Measurements from ENCODE around the gene LRP11. TPM values are rescaled to one million over a fixed set of nuclear protein-coding genes. Genes with fewer than 3 reads are reported as not detected.

Gene LRP11
- total and polyA plus RNA-seq, 2 of the 13 experiments (the other 11 are each of a cell fraction or from before 2014, with no cell fraction given) = 32.4 to 48.9 TPM

- 0 out of 2 replicates have a peak, but pooled peaks have one; percentile 2 for TF ChIP-seq ZNF280B (CRISPR knock-in tag; IDR thresholded peaks at IDR 0.05; ENCODE audit: borderline replicate concordance)
- TF ChIP-seq ZNF292 (CRISPR knock-in tag; IDR thresholded peaks at IDR 0.05; ENCODE audit: borderline replicate concordance, low read depth) = 0 out of 2 replicates have a peak, but pooled peaks have one; percentile 12
- no peak for TF ChIP-seq NFKBIZ (CRISPR knock-in tag; IDR thresholded peaks at IDR 0.05)
- 0 out of 2 replicates have a peak, but pooled peaks have one; percentile 1 for TF ChIP-seq KAT8 (CRISPR knock-in tag; IDR thresholded peaks at IDR 0.05)
- TF ChIP-seq ZBTB42 (CRISPR knock-in tag; IDR thresholded peaks at IDR 0.05) = 0 out of 2 replicates have a peak, but pooled peaks have one; percentile 18
- no peak for TF ChIP-seq ATF7 (IDR thresholded peaks at IDR 0.05)
- TF ChIP-seq ATF7 (CRISPR knock-in tag; IDR thresholded peaks at IDR 0.05) = peak; percentile 30; the same call in 1 of the 2 replicates
- 0 out of 2 replicates have a peak, but pooled peaks have one; percentile 14 for TF ChIP-seq ZNF275 (CRISPR knock-in tag; IDR thresholded peaks at IDR 0.05; ENCODE audit: borderline replicate concordance)
- TF ChIP-seq, protein P1, sequence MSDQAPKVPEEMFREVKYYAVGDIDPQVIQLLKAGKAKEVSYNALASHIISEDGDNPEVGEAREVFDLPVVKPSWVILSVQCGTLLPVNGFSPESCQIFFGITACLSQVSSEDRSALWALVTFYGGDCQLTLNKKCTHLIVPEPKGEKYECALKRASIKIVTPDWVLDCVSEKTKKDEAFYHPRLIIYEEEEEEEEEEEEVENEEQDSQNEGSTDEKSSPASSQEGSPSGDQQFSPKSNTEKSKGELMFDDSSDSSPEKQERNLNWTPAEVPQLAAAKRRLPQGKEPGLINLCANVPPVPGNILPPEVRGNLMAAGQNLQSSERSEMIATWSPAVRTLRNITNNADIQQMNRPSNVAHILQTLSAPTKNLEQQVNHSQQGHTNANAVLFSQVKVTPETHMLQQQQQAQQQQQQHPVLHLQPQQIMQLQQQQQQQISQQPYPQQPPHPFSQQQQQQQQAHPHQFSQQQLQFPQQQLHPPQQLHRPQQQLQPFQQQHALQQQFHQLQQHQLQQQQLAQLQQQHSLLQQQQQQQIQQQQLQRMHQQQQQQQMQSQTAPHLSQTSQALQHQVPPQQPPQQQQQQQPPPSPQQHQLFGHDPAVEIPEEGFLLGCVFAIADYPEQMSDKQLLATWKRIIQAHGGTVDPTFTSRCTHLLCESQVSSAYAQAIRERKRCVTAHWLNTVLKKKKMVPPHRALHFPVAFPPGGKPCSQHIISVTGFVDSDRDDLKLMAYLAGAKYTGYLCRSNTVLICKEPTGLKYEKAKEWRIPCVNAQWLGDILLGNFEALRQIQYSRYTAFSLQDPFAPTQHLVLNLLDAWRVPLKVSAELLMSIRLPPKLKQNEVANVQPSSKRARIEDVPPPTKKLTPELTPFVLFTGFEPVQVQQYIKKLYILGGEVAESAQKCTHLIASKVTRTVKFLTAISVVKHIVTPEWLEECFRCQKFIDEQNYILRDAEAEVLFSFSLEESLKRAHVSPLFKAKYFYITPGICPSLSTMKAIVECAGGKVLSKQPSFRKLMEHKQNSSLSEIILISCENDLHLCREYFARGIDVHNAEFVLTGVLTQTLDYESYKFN (CRISPR knock-in tag; conservative IDR thresholded peaks at IDR 0.05) = 0 out of 2 replicates have a peak, but pooled peaks have one; percentile 7
- TF ChIP-seq HOXA3 (CRISPR knock-in tag; IDR thresholded peaks at IDR 0.05) = no peak
- peak; percentile 7 for TF ChIP-seq TEAD3 (CRISPR knock-in tag; optimal IDR thresholded peaks at IDR 0.05; ENCODE audit: borderline replicate concordance)
- no peak for TF ChIP-seq ZNF563 (CRISPR knock-in tag; IDR thresholded peaks at IDR 0.05)
- 0 out of 2 replicates have a peak, but pooled peaks have one; percentile 17 for TF ChIP-seq BRCA1 (CRISPR knock-in tag; IDR thresholded peaks at IDR 0.05)
- TF ChIP-seq ZNF709 (CRISPR knock-in tag; IDR thresholded peaks at IDR 0.05) = no peak
- TF ChIP-seq ZNF878 (CRISPR knock-in tag; IDR thresholded peaks at IDR 0.05) = no peak
- TF ChIP-seq ZNF670 (CRISPR knock-in tag; IDR thresholded peaks at IDR 0.05; ENCODE audit: borderline replicate concordance) = 0 out of 2 replicates have a peak, but pooled peaks have one; percentile 31
- TF ChIP-seq ZNF607 (CRISPR knock-in tag; IDR thresholded peaks at IDR 0.05; ENCODE audit: borderline replicate concordance) = no peak
- peak; percentile 74; the same call in 1 of the 2 replicates for TF ChIP-seq ZMAT3 (CRISPR knock-in tag; conservative IDR thresholded peaks at IDR 0.05)
- peak; percentile 8; the same call in 1 of the 2 replicates for TF ChIP-seq SP2 (CRISPR knock-in tag; IDR thresholded peaks at IDR 0.05)
- TF ChIP-seq ZNF501 (CRISPR knock-in tag; IDR thresholded peaks at IDR 0.05) = 0 out of 2 replicates have a peak, but pooled peaks have one; percentile 2
- TF ChIP-seq REPIN1 (CRISPR knock-in tag; IDR thresholded peaks at IDR 0.05; ENCODE audit: borderline replicate concordance, low read depth) = peak; percentile 38; the same call in 1 of the 2 replicates
- TF ChIP-seq MYNN (CRISPR knock-in tag; IDR thresholded peaks at IDR 0.05; ENCODE audit: low read depth) = no peak
- TF ChIP-seq RAD21 (CRISPR knock-in tag; IDR thresholded peaks at IDR 0.05) = peak; percentile 81
Measured at GRCh38 chr6:149864578-149865535, 698 bp upstream of the LRP11 start (continued).
